Endometrial microvascular endothelial cells (primary cell): ENCODE data around the gene STC2. TPM values are rescaled to one million over a fixed set of nuclear protein-coding genes. Genes with fewer than 3 reads are reported as not detected.
"Not testable (repeated sequence)": the region's sequence is repeated elsewhere in the genome, so short reads cannot be mapped to it uniquely, and the experiment has no call there.

ENCODE experiments used
- in situ Hi-C: cut with HindIII; loops from 2 replicates; pipeline ENCODE4 v1.10.0; 2017; ENCODE audit warnings: low sequenced_read_pairs, low pct_unique_long_range_greater_than_20kb; ENCODE audit errors: inconsistent ontology term
- total RNA-seq: library from RNA; depleted of rRNA; stranded (reverse); fragments of >200 nt; gene quantifications from one replicate; pipeline ENCODE4 v1.2.3, GENCODE V29; 2015; ENCODE audit errors: inconsistent ontology term

The STC2 gene, protein sequence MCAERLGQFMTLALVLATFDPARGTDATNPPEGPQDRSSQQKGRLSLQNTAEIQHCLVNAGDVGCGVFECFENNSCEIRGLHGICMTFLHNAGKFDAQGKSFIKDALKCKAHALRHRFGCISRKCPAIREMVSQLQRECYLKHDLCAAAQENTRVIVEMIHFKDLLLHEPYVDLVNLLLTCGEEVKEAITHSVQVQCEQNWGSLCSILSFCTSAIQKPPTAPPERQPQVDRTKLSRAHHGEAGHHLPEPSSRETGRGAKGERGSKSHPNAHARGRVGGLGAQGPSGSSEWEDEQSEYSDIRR
- 48.3 TPM for total RNA-seq

DNA sequence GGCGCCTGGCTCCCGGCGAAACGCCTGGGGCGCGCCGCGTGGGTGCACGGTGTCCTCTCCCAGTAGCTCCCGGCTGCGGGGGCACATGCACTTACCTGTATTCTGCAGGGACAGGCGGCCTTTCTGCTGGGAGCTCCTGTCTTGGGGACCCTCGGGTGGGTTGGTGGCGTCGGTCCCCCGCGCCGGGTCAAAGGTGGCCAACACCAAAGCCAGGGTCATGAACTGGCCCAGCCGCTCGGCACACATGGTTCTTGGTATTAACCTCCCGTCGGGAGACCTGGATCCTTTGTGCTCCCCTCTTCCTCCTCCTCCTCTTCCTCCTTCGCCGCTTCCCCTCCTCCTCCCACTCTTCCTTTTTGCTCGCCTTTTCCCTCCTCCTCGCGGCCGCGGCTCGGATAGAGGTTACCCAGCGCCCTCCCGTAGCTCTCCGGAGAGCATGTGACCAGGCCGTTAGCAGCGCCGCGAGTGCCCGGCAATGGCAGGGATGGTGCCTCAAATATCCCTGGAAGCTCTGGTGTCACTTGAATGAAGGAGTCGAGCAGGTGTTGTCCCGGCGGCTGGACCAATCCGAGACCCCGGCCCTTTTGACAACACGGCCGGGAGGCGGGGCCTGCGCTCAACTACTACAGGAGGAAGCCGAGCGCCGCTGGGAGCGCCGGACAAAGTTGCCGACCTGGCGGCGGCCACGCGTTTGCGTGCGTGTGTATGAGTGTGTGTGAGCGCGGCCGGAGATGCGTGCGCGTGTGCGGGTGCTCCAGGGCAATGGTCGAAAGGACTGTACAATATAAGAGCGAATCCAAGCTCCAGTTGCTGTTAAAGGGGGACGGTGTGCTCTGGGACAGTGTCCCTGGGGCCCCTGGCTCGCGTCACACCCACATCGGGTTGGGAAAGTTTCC, at the start of gene STC2:
STC2 (minus strand) TSS at position 467 of the 896 bp plus-strand sequence; CDS start at position 246, 221 bp downstream.
- in situ Hi-C loops: no loop called here

DNA sequence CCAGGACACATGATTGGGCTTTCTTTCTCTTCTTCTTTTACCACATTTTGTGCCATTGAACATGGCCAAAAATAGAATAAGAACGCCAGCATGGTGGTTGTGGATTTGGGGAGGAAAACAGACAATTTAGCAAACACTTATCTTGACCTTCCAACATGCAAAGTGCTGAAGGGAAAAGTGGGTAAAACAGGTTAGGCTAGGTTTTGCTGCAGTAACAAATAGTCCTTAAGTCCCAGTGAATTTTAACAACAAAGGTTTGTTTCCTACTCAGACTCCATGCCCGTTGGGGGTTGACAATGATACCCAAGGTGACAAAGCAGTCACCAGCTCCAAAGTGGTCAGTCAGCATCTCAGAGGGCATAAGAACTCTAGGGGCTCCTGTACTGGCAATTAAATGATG, 43.2 kb upstream of the STC2 start:
- in situ Hi-C loops: no loop called here

DNA sequence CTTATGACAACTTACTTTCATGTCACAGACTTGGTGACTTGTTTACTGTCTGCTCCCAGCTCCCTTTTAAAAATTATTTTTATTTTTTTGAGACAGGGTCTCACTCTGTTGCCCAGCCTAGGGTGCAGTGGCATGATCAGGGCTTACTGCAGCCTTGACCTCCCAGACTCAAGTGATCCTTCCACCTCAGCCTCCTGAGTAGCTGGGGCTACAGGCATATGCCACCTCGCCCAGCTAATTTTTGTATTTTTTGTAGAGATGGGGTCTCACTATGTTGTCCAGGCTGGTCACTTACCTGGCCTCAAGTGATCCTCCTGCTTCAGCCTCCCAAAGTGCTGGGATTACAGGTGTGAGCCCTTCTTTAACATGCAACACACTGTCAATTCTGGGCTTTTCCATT, 35.2 kb upstream of the STC2 start:
- in situ Hi-C loops: not testable (repeated sequence)

DNA sequence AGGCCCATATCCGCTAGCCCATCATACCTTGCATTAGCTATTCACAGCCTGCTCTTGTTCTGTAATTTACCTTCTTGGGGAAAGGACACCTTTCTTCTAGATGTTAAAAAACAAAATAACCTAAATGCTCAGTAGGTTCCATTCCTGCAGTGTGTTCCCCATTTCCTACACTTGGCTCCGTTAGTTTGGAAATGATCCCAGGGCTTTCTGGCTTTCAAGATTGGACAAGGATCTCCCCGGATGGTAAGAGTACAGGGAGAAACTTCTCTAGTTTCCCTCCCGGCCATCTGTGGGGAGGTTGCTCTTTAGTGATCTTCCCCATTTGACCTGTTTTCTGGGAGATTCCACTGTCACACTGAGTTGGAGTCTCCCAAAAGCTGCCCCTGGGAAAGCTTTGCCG, 27.3 kb upstream of the STC2 start:
- in situ Hi-C loops: no loop called here

DNA sequence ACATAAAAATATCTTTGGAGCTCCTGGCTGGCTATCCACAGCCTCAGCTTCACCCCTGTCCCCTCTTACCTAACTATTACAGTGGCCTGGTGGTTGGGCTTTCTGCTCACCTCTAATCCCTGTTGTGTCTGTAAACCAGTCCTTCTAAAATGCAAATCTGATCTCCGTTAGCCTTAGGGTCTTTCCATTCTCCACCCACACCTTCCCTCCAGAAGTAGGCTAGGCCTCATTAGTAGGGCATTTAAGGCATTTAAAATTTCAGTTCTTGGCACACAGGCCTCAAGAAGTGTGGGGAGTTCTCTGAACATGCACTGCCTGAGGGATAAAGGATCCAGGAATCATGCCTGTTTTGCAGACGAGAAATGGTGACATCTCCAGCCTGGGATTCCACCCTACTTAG, 26.4 kb upstream of the STC2 start:
- in situ Hi-C loops: no loop called here

DNA sequence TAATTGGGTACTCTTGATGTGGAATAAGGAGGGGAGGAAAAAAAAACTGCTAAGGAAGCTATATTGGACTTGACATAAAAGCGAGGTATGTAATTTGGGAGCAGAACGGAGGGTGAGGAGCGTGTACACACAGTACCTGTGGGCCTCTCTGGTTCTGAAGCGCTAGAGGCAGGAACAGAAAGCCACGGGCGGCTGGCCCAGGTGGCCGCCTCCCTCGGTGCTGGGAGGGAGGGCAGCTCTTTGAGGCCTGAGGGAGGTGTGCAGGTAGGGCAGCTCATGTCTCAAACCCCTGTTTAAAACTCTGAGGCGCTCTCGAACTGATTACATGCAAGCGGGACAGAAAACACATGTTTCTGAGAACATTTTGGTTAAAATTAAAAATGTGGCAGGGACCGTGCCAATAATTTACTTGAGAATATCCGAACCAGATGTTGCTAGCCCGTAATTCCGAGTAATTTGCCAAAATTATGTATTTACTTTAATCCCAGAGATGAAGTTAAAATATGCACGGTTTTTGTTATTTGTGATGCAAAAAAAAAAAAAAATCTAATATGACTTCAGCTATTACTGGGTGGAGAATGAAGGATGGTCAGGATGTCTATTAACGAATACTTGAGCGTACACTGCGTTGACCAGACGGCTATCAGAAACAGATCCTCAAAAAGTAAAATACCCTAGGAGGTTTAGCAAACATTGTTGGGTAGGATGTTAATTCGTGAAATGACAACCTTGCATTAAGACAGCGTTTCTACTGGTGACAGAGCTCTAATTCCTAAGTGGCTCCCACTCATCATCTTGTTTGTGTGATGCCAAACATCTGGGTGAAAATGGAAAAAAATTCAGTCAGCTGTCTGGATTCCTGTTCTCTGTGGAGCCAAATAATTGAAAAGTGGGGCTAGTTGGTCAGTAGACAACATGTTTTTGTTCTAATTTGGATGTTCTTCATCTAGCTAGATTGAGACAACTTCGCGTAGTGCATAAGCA, 24.4 kb upstream of the STC2 start:
- in situ Hi-C loops: no loop called here

DNA sequence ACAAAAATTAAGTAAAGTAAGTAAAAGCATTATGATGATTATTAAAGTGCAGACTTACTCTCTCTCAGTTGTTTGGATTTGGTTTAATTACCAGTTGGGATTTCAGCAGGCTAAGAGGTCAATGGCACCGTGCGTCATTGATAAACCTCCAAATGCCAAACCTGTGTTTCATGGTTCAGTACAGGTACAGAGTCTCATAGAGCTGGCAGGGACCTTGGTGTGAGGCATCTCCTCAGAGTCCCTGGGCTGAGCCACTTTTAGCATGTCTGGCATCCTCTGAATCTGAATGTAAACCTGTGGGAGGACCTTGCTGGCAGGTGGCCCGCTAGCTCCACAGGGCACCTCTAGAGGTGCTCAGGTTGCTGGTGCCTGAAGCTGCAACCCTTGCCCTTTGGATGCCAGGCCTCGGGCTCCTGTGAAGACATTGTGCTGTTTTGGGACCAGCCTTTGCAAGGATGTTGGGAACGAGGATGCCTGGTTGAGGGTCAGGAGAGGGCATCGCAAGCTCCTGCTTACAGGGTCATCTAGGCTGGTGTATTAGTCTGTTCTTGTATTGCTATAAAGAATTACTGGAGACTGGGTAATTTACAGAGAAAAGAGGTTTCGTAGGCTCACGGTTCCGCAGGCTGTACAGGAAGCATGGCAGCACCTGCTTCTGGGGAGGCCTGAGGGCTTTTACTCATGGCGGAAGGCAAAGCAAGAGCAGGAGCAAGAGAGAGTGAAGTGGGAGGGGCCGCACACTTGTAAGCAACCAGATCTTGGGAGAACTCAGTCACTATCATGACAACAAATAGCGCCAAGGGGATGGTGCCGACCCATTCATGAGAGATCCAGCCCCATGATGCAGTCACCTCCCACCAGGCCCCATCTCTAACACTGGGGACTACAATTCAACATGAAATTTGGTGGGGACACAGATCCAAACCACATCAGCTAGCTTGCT, 14.9 kb upstream of the STC2 start:
- in situ Hi-C loops: no loop called here

DNA sequence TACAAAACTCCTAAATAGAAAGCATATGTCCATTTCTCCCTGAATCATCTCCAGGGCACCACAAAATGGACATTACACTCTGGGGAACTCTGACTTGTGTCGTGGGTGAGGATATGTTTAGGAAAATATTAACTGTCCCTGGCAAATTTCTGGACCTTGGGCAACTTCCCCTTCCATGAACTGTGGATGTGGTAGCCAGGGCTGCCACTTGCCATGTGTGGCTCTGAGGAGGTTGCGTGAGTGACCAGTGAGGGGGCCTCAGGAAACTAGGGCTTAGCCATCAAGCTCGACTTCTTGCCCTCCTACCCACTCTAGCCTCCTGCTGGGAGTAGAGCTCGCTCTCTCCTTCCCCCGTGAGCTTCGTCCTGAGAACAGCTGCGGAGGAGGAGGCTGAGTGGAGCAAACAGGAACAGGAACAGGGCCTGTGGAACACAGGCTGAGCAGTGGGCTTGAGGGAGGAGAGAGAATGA, 13.8 kb upstream of the STC2 start:
- in situ Hi-C loops: no loop called here

DNA sequence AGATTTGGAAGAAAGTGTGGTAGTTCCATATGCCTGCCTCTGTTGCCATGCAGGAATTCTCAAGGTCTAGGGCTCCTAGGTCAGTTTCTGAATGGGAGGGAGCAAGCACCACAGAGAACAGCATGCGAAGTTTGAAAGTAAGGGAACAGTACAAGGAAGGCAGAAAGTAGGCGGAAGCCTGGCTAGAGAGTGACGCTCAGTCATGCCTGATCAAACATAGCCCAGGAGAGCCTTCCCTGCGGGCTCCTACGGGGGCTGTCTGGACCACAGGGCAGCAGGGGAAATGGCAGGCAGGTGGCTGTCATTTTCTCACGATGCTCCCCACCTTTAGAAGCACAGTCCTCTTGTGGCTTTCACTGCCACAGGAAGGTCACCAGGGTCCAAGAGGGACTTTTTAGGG, 12.8 kb upstream of the STC2 start:
- in situ Hi-C loops: no loop called here

DNA sequence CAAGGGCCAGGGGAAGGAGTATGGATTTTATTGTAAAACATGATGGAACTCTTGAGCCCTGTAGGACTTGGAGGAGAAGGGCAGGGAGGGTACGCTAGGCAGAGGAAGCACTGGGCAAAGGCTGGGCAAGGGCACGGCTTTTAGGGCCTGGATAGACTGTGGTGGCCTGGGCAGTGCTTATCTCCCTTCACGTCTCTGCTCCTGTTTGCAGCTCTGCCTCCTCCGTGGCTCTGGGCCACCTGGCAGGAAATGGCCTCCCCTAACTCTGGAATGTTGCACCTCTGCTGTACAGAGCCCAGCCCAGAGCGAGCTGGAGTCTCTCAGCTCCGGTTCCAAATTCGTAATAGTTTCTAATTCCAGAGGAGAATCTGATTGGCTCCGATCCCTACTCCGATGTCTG, 12.2 kb upstream of the STC2 start:
- in situ Hi-C loops: no loop called here

DNA sequence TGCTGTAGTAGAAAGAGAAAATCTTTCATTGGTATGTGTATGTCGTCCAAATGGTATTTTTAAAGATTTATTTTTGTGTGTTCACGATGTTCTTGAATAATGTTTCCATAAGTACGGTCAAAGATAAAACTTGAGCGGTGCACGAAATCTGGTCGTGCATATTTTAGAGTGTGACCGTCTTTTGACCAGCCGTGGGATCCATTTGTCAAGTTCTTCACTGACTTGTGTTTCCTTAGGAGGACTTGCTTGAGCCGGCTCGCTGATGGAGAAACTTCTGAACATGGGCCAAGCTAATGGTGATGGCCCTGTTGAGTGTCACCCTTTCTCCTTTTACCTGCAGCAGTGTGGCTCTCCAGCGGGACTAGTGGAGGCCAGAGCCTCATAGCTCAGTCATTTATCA, 11.1 kb upstream of the STC2 start:
- in situ Hi-C loops: no loop called here

DNA sequence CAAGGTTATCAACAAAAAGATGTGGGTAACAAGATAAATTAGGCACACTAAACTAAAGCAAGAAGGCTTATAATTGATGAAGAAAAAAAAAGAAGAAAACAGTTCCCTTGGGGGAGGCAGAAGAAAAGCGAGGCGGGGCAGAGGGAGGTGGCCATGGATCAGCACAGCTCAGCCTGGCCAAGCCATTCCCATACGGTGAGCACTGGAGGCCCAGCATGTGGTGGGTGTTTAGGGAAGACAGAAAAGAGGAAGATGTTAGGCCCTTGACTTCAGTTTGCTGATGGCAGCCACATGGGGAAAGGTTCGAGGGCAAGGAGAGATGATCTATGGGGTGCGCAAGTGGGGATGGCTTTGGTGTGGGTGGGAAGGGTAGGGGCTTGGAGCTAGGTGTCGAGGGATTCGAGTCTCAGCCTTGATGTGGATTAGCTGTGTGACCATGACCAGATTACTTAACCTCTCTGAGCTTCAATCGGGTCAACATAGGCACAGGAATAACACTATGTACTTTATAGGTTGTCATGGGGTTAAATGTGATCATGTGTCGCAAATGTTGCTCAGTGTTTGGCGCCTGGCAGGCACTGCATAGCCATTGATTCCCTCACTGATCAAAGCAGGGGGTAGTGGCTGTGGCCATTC, 10.3 kb upstream of the STC2 start:
- in situ Hi-C loops: no loop called here

DNA sequence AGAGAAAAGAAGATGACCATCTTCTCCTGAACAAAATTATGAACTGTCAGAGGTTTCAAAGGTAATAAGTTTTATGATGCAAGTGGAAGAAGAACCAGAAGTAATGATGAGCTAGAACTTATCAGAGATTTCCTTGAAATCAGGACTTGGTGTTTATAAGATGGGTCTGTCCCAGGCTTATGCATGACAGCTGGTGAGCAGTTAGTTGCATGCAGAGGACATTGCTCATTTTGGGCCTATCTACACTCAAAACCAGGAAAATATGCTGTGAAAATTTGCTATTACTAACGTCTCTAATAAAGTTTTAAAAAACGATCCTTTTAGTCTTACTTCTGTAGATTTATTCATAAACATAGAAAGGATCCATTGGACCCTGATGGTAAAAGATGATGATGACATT, 6.6 kb upstream of the STC2 start:
- in situ Hi-C loops: no loop called here

DNA sequence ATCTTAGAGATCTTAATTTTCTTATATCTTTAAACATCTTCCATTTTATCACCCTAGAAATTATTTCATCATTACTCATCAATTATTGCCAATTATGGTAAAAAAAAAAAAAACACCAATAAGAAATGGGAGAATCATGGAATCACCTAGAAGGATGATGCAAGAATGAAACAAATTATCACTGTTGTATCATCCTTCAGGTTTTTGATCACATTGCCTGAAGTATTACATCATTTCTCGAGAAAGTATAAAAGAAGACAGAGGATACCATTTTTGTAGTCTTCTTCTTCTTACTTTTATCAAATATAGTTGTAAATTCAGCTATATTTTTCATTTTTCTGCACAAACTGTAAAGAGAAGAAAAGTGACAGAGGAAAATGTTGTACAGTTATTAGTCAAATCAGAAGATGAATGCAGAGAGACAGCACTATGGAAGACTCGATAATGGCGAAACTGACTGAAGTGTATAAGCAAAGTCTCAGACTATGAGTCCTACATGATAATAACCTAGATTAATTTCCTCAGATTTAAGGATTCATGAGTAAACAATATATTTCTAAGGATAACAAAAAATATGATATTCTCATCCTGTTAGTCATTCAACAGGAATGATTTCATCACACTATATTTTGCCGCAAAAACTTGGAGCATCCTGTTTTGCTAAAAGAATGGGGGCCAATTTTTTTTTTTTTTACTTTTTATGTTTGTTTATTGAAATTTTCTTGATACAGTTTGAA, 5.9 kb upstream of the STC2 start:
- in situ Hi-C loops: no loop called here

DNA sequence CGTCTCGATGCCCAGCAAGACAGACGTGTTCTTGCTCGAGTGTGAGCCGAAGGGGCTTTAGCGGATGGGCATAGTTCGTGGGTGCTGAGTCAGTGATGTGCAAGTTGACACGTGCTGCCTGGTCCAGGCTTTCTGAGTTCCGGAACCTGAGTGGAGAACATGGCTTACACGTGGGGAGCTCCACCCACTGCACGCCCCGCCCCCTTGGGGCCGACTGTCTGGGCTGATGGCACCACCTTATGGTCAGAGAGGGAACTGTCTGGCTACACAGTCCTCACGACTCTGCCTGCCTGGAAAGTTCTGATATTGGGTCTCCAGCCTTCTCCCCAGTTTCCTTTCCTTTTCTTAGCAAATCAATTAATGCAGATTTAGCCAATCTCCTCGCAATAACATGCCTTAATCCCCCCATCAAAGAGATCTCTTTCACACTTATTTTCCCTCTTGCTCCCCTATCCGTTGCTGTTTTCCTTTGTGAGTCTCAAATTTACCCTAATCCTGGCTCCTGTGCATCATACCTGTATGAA, 3.8 kb upstream of the STC2 start:
- in situ Hi-C loops: no loop called here

DNA sequence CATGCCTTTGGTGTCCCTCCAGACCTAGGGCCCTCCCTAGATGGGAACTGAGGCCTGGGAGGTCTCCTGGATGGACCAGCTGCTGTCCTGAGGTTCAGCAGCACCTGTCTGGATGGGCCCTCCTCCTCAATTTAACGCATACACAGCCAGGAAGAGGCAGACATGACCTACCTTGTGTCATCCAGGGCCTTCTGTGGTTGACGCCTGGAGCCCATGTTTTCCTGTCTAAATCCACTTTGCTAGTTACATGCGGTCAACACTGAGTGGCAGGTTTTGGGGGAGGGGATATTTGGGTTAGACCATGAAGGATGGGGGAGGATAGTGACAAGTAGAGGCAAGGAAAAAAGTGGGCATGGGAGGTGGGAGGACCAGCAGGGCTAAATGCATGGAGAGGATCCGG, 3.1 kb upstream of the STC2 start:
- in situ Hi-C loops: no loop called here
